Measurements from ENCODE around the gene SLC6A17.

The SLC6A17 gene

GRCh38 chr1:110206261-110206920 lies 56.1 kb downstream of the SLC6A17 start:
- no peak for DNase-seq

DNA sequence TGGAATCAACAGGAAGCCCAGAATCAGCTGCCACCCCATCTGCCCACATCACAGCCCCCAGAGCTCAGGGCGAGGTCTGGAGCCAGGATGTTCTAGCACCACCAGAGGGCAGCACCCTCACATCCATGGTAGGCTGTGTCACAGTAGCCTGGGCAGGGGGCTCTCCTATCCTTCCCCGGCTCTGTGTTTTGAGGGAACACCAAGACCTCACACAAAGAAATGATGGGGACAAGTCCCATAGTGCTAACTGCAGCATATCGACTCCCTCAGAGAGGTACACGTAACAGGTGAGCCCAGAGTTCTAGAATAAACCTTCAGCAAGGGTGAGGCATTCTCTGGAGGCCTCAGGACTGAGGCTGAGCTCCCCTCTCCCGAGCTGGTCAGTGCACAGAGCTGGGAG lies 57.5 kb downstream of the SLC6A17 start:
- peak; percentile 77 for DNase-seq

DNA sequence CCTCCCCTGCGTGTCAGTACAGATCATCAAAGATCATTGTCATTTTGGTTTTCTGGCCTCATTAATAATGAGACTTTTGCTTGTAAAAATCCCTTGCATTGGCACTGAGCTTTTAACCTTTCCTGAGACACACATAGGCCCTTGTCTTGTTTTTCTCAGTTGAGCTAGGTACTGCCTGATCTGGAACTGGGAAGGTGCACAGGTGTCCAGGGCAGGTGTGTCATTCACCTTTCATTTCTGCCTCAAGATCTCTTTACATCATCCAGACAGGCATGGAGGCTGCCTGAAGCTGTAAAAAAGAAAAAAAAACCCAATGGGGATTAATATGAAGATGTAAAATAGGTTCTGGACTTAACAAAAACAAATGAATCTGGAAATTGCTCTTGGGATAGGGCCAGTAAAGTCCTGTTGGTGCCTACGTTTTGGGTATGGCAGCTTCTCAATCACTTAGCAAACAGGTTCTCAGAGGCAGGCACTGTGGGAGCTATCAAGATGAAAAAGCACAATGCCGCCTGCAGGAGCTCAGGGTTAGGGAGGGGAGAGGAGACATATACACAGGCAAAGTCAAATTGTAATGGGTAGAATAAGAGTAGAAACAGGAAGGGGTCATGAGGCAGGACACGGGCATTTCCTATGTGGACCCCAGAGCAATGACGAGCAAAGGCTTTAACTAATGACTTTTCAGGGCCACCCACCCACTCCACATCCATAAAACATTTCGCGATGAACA lies 58.8 kb downstream of the SLC6A17 start:
- no peak for DNase-seq

DNA sequence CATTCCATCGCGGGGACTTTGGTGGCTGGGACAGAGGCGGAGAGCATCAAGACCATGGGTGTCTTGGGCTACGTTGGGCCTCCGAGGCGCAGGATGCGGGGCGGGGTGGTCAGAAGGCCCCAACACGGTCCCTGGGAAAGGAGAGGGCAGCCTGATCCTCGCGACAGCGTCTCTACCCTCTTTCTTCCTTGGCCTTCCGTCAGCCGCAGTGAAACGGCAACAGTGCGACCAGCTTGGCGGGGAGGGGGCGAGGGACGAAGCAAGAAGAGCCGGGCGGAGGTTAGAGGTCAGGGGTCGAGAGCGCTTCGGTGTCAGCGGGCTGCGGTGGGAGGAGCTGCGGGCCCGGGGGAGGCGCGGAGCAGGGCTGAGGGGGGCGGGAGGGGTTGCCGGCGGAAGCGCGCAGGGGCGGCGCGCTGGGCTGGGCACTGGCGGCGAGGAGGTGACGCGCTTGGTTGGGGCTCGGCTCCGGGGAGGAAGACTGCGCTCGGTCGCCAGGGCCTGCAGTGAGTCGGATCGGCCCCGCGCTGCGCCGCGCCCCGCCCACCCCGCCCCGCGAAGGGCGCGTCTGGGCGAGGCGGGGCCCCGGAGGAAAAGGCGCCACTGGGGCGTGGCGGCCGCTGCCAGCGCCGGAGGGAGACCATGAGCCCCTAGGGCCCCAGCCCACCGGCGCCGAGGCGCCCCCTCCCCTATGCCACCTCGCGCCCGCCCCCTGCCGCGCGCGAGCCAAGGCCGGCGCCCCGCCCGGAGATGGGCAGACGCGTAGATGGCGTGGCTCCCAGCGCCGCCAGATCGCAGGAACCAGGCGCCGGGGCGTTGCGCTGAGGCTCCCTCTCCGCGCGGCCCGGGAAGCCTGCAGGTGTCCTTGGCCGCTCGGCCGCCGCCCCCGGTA lies 59.7 kb downstream of the SLC6A17 start, which contains the start of gene KCNC4:
TSS of gene KCNC4 (plus strand) at position 600 of the 889 bp plus-strand sequence. CDS start 1,186 bp downstream, outside the sequence.
- peak; percentile 87 for DNase-seq

DNA sequence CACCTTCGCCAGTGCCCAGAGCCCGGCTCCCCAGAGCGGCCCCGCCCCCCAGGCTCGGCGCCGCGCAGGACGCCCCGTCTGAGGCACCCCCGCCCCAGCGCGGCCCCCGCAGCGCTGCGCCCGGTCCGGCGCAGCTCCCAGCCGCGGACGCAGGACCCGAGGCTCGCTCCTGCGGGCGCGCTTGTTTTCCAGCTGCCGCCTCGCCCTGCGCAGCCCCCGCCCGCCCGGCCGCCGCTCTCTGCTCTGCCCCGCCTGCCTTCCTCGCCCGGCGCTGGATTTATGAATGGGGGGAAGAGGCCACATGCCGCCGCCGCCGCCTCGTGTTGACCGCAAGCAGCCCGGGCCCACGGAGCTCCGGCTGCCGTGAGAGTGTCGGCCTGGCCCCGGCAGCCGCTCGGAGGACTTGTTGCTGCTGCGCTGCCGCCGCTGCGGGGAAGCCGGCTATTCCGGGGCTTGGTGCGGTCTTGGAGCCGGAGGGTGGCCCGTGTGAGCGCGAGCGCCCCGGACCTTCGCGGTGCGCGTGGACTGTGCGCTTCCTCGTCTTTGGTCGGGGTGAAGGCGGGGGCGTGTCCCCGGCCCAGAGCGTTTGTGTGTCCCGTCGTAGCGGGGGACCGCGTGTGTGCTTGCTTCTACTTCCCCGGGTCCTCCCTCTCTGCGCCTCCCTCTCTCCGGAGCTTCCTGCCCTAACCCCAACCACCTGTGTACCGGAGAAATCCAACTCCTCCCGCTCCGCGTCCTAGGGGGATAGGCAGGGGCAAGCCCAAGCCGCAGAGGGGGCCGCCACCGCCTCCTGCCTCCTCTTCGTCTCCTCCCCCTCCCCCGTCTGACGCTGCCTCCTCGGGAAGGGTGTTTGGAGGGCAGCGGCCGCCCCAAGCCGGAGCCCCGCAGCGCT lies 60.6 kb downstream of the SLC6A17 start:
- DNase-seq, result peak; percentile 45

DNA sequence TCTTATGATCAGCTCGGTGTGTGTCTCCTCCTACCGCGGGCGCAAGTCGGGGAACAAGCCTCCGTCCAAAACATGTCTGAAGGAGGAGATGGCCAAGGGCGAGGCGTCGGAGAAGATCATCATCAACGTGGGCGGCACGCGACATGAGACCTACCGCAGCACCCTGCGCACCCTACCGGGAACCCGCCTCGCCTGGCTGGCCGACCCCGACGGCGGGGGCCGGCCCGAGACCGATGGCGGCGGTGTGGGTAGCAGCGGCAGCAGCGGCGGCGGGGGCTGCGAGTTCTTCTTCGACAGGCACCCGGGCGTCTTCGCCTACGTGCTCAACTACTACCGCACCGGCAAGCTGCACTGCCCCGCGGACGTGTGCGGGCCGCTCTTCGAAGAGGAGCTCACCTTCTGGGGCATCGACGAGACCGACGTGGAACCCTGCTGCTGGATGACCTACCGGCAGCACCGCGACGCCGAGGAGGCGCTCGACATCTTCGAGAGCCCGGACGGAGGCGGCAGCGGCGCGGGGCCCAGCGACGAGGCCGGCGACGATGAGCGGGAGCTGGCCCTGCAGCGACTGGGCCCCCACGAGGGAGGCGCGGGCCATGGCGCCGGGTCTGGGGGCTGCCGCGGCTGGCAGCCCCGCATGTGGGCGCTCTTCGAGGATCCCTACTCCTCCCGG lies 61.3 kb downstream of the SLC6A17 start:
- DNase-seq, result peak; percentile 42

- DNase-seq, result no peak
Measured at GRCh38 chr1:110212169-110213142, 62.2 kb downstream of the SLC6A17 start.

DNA sequence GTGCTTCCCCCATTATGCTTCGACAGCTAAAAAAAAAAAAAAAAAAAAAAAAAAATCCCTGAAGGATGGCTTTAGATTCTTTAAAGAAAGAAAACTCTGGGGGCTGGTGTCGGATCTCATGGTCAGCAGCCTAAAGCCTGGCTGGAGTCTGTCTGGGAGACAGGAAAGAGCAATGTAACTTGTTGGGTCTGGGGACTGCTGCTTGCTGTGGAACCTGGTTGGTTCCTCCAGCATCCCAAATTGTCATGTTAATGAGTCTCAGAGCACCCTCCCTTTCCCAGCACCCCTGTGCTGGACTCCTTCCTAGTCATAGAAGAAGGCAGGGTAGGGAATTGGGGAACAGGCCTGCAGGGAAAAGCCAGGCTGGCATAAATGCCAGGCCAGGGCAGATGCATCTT lies 62.8 kb downstream of the SLC6A17 start:
- DNase-seq, result no peak

GRCh38 chr1:110214454-110215404 lies 64.4 kb downstream of the SLC6A17 start:
- no peak for DNase-seq

GRCh38 chr1:110215621-110216515 lies 65.6 kb downstream of the SLC6A17 start:
- DNase-seq, result no peak

DNA sequence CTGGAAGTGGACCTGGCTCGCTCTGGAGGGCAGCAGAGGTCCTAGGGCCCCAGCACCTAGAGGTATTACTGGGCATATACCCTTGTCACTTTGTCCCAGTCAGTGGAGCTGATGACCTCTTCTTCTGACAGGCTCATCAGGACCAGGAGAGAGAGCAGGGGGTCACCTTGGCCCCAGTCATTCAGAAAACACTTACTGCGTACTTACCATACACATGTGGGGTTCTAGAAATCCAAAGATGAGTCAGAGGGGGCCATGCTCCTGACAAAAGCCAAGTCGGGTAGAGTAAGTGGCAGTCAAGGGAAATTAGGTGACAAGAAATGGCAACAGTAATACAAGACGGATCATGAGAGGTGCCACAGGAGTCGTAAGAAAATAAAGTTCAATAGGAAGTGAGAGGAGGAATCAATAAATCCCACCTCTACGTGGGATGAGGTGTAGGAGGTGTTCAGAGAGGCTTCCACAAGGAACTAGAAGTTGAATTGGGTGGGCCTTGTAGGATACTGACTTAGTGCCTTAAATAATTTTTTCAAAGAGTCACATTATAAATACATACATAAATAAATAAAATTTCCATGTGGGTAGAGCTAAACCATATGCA lies 66.7 kb downstream of the SLC6A17 start:
- DNase-seq, result no peak

- DNase-seq, result no peak
Measured at GRCh38 chr1:110218137-110218536, 67.8 kb downstream of the SLC6A17 start.

DNA sequence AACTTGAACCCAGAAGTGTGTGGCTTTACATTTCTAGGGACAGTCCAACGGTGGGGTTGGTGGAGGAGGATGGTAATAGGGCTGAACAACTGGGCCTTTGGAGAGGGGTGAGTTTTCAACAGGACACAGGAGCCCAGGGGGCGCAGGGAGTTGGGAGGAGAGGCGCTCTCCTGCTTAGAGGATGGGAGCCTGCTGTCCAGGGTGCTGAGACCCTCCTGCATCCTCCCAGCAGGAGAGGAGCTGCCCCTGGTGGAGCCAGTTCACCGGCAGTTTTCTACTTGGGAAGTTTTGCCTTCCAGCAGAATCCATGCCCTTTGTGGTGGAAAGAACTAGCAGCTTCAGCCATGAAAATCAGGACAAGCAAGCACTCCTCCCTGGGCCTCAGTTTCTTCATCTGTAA lies 68.4 kb downstream of the SLC6A17 start:
- DNase-seq, result no peak

- no peak for DNase-seq
Measured at GRCh38 chr1:110220324-110220723, 70.0 kb downstream of the SLC6A17 start.

DNA sequence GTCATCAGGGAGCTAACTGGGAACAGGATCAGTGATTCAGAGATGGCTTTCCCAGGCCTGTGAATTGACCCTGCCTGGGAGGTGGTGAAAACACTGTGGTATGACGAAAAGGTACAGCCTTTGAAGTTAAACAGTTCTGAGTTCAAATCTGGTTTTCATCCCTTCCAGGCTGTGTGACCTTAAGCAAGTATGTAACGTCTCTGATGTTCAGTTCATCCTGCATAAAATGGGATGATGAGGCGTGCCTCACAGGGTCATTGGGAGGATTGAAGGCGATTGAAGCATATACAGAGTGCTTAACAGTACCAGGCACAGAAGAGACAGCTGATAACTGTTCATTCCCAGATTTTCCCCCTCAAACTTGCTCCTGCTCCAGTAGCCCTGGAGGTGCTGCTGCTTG lies 70.8 kb downstream of the SLC6A17 start:
- DNase-seq, result no peak

DNA sequence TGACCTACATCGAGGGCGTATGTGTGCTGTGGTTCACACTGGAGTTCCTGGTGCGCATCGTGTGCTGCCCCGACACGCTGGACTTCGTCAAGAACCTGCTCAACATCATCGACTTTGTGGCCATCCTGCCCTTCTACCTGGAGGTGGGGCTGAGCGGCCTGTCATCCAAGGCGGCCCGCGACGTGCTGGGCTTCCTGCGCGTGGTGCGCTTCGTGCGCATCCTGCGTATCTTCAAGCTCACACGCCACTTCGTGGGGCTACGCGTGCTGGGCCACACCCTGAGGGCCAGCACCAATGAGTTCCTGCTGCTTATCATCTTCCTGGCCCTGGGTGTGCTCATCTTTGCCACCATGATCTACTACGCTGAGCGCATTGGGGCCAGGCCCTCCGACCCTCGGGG lies 72.8 kb downstream of the SLC6A17 start:
- no peak for DNase-seq

GRCh38 chr1:110223581-110223980 lies 73.3 kb downstream of the SLC6A17 start:
- DNase-seq, result no peak

Data from stimulated activated CD4-positive, alpha-beta T cell treated with anti-CD3 and anti-CD28 coated beads, Interleukin-12 subunit alpha, Interleukin-12 subunit beta, amount 100 ng/mL, for 4 hours (primary cell).